Stimulated activated CD8-positive, alpha-beta memory T cell treated with anti-CD3 and anti-CD28 coated beads, Interleukin-15, amount 100 ng/mL, for 48 hours (primary cell): ENCODE measurements around the gene GIMAP6.
"Not testable (repeated sequence)": the region's sequence is repeated elsewhere in the genome, so short reads cannot be mapped to it uniquely, and the experiment has no call there.

Experiments
- DNase-seq, 2 donors: peaks; one replicate each; pipeline ENCODE4 v3.0.0-alpha.2; 2020; ENCODE audit warnings: low read depth in 2 of 2

GIMAP6 gene

GRCh38 chr7:150631866-150632864 is at the start of gene GIMAP6:
TSS of gene GIMAP6 (minus strand) at chr7:150632385. CDS start at chr7:150630142, 2,243 bp downstream.
- DNase-seq: peak; percentile 18 to 24

GRCh38 chr7:150680364-150680763 is 48.2 kb upstream of the GIMAP6 start:
- not testable (repeated sequence) for DNase-seq

GRCh38 chr7:150678601-150679000 is 46.4 kb upstream of the GIMAP6 start:
- not testable (repeated sequence) for DNase-seq

- DNase-seq: not testable (repeated sequence)
Measured at GRCh38 chr7:150676854-150677253, 44.7 kb upstream of the GIMAP6 start.

GRCh38 chr7:150676276-150676675 is 44.1 kb upstream of the GIMAP6 start:
- not testable (repeated sequence) for DNase-seq

GRCh38 chr7:150675714-150676113 is 43.5 kb upstream of the GIMAP6 start:
- DNase-seq: no peak

- DNase-seq: not testable (repeated sequence)
Measured at GRCh38 chr7:150671798-150672585, 39.8 kb upstream of the GIMAP6 start.

GRCh38 chr7:150668977-150669376 is 36.8 kb upstream of the GIMAP6 start:
- no peak for DNase-seq

GRCh38 chr7:150668472-150668911 is 36.3 kb upstream of the GIMAP6 start:
- DNase-seq: peak; percentile 55 to 62

- DNase-seq: no peak
Measured at GRCh38 chr7:150666412-150666811, 34.2 kb upstream of the GIMAP6 start.

GRCh38 chr7:150665896-150666295 is 33.7 kb upstream of the GIMAP6 start:
- DNase-seq: no peak

- DNase-seq: peak in 1 of 2 donors; percentile 55
Measured at GRCh38 chr7:150665089-150665748, 33.0 kb upstream of the GIMAP6 start.

GRCh38 chr7:150663802-150664494 is 31.8 kb upstream of the GIMAP6 start:
- DNase-seq: no peak

GRCh38 chr7:150662821-150663220 is 30.6 kb upstream of the GIMAP6 start:
- not testable (repeated sequence) for DNase-seq

GRCh38 chr7:150660939-150661613 is 28.9 kb upstream of the GIMAP6 start:
- no peak for DNase-seq

- DNase-seq: no peak
Measured at GRCh38 chr7:150657526-150657925, 25.3 kb upstream of the GIMAP6 start.

GRCh38 chr7:150656047-150656446 is 23.9 kb upstream of the GIMAP6 start:
- no peak for DNase-seq

- DNase-seq: no peak
Measured at GRCh38 chr7:150654692-150655091, 22.5 kb upstream of the GIMAP6 start.

GRCh38 chr7:150649080-150649385 is 16.8 kb upstream of the GIMAP6 start:
- DNase-seq: no peak

GRCh38 chr7:150648353-150649079 is 16.3 kb upstream of the GIMAP6 start:
- DNase-seq: no peak
